IPS-18a (cell line): Measurements from ENCODE around the gene RAB35.

Source experiments
- H3K27ac ChIP-seq: one replicate; pipeline ENCODE4 v1.5.1; 2013; ENCODE audit warnings: low read length
- H3K27me3 ChIP-seq: one replicate; pipeline ENCODE4 v1.6.1; 2013; ENCODE audit warnings: mild to moderate bottlenecking, low read length; ENCODE audit not compliant: control insufficient read depth, insufficient read depth
- H3K36me3 ChIP-seq: one replicate; pipeline ENCODE4 v1.6.1; 2013; ENCODE audit warnings: low read depth, low read length; ENCODE audit not compliant: control insufficient read depth
- H3K4me1 ChIP-seq: one replicate; pipeline ENCODE4 v1.6.1; 2013; ENCODE audit warnings: low read depth, low read length; ENCODE audit not compliant: control insufficient read depth
- H3K4me3 ChIP-seq: one replicate; pipeline ENCODE4 v1.5.1; 2013; ENCODE audit warnings: low read length
- H3K9ac ChIP-seq: one replicate; pipeline ENCODE4 v1.6.1; 2013; ENCODE audit warnings: mild to moderate bottlenecking, low read length, moderate library complexity
- H3K9me3 ChIP-seq: one replicate; pipeline ENCODE4 v1.6.1; 2013; ENCODE audit warnings: low read depth, low read length; ENCODE audit not compliant: control insufficient read depth

Gene RAB35

GRCh38 chr12:120077260-120077659 lies 39.3 kb downstream of the RAB35 start:
- Histone ChIP-seq H3K4me1 (no peaks in the 10 kb centered on the region), H3K27me3 (no peaks in the 10 kb centered on the region), H3K36me3 (no peaks in the 10 kb centered on the region), H3K9ac (no peak overlapping the region), H3K27ac (no peak overlapping the region), H3K4me3 (no peak overlapping the region), H3K9me3 (no peaks in the 10 kb centered on the region)

- H3K9me3 ChIP-seq = no peaks in the 10 kb centered on the region
- H3K4me3 ChIP-seq = no peak overlapping the region
- no peak overlapping the region for H3K9ac ChIP-seq
- H3K4me1 ChIP-seq = no peaks in the 10 kb centered on the region
- H3K27me3 ChIP-seq = no peaks in the 10 kb centered on the region
- H3K36me3 ChIP-seq = peaks cover 4% of the 10 kb centered on the region
- H3K27ac ChIP-seq = no peak overlapping the region
Observed at GRCh38 chr12:120076651-120077050, 39.9 kb downstream of the RAB35 start.

GRCh38 chr12:120075034-120075616 lies 41.4 kb downstream of the RAB35 start:
- peaks cover 4% of the 10 kb centered on the region for H3K36me3 ChIP-seq
- no peaks in the 10 kb centered on the region for H3K4me1 ChIP-seq
- no peak overlapping the region for H3K9ac ChIP-seq
- H3K4me3 ChIP-seq = no peak overlapping the region
- H3K27ac ChIP-seq = no peak overlapping the region
- no peaks in the 10 kb centered on the region for H3K9me3 ChIP-seq
- no peaks in the 10 kb centered on the region for H3K27me3 ChIP-seq

GRCh38 chr12:120072472-120073249 lies 43.9 kb downstream of the RAB35 start:
- Histone ChIP-seq H3K4me3 (no peak overlapping the region), H3K27ac (no peak overlapping the region), H3K4me1 (no peaks in the 10 kb centered on the region), H3K27me3 (no peaks in the 10 kb centered on the region), H3K36me3 (peaks cover 4% of the 10 kb centered on the region), H3K9me3 (no peaks in the 10 kb centered on the region), H3K9ac (no peak overlapping the region)

GRCh38 chr12:120071493-120072020 lies 45.0 kb downstream of the RAB35 start:
- no peak overlapping the region for H3K9ac ChIP-seq
- H3K27me3 ChIP-seq = no peaks in the 10 kb centered on the region

GRCh38 chr12:120069278-120069677 lies 47.3 kb downstream of the RAB35 start:
- no peak overlapping the region for H3K27ac ChIP-seq
- H3K4me3 ChIP-seq = no peak overlapping the region
- H3K4me1 ChIP-seq = no peaks in the 10 kb centered on the region
- no peaks in the 10 kb centered on the region for H3K9me3 ChIP-seq
- H3K36me3 ChIP-seq = peaks cover 7% of the 10 kb centered on the region
- H3K9ac ChIP-seq = no peak overlapping the region
- H3K27me3 ChIP-seq = no peaks in the 10 kb centered on the region

More at GRCh38 chr12:120071493-120072020, 45.0 kb downstream of the RAB35 start:
- Histone ChIP-seq H3K4me3 (no peak overlapping the region), H3K9me3 (no peaks in the 10 kb centered on the region), H3K36me3 (peaks cover 4% of the 10 kb centered on the region), H3K27ac (no peak overlapping the region), H3K4me1 (no peaks in the 10 kb centered on the region)

GRCh38 chr12:120067901-120068300 lies 48.7 kb downstream of the RAB35 start:
- no peak overlapping the region for H3K27ac ChIP-seq
- H3K4me1 ChIP-seq = peaks cover 4% of the 10 kb centered on the region
- no peaks in the 10 kb centered on the region for H3K9me3 ChIP-seq
- no peak overlapping the region for H3K4me3 ChIP-seq
- H3K36me3 ChIP-seq = peaks cover 7% of the 10 kb centered on the region
- H3K9ac ChIP-seq = no peak overlapping the region
- no peaks in the 10 kb centered on the region for H3K27me3 ChIP-seq

GRCh38 chr12:120067084-120067869 lies 49.3 kb downstream of the RAB35 start:
- Histone ChIP-seq H3K27me3 (no peaks in the 10 kb centered on the region), H3K4me1 (peaks cover 4% of the 10 kb centered on the region)

GRCh38 chr12:120066341-120066740 lies 50.2 kb downstream of the RAB35 start:
- Histone ChIP-seq H3K27ac (no peak overlapping the region), H3K9ac (no peak overlapping the region), H3K27me3 (no peaks in the 10 kb centered on the region), H3K9me3 (no peaks in the 10 kb centered on the region), H3K4me3 (no peak overlapping the region), H3K36me3 (peaks cover 3% of the 10 kb centered on the region), H3K4me1 (peaks cover 4% of the 10 kb centered on the region)

More at GRCh38 chr12:120067084-120067869, 49.3 kb downstream of the RAB35 start:
- no peaks in the 10 kb centered on the region for H3K9me3 ChIP-seq
- H3K4me3 ChIP-seq = no peak overlapping the region
- no peak overlapping the region for H3K27ac ChIP-seq
- H3K9ac ChIP-seq = no peak overlapping the region
- peaks cover 7% of the 10 kb centered on the region for H3K36me3 ChIP-seq

- no peak overlapping the region for H3K9ac ChIP-seq
- peaks cover 3% of the 10 kb centered on the region for H3K36me3 ChIP-seq
- peaks cover 4% of the 10 kb centered on the region for H3K4me1 ChIP-seq
- H3K4me3 ChIP-seq = no peak overlapping the region
- H3K27me3 ChIP-seq = no peaks in the 10 kb centered on the region
- H3K9me3 ChIP-seq = no peaks in the 10 kb centered on the region
- no peak overlapping the region for H3K27ac ChIP-seq
Observed at GRCh38 chr12:120065472-120065871, 51.1 kb downstream of the RAB35 start.
